ENCODE measurements around the gene TRAF6.
"Not testable (repeated sequence)": the region's sequence is repeated elsewhere in the genome, so short reads cannot be mapped to it uniquely, and the experiment has no call there.

The TRAF6 gene

GRCh38 chr11:36493332-36493731 lies 16.7 kb downstream of the TRAF6 start:
- DNase-seq (ENCODE audit: low spot score), result no peak

- no peak for DNase-seq (ENCODE audit: low spot score)
Measured at GRCh38 chr11:36492724-36493304, 17.3 kb downstream of the TRAF6 start.

GRCh38 chr11:36490026-36490806 lies 19.9 kb downstream of the TRAF6 start:
- no peak for DNase-seq (ENCODE audit: low spot score)

GRCh38 chr11:36488096-36488495 lies 22.0 kb downstream of the TRAF6 start:
- DNase-seq (ENCODE audit: low spot score), result no peak

- no peak for DNase-seq (ENCODE audit: low spot score)
Measured at GRCh38 chr11:36487619-36488018, 22.5 kb downstream of the TRAF6 start.

- no peak for DNase-seq (ENCODE audit: low spot score)
Measured at GRCh38 chr11:36485298-36486002, 24.6 kb downstream of the TRAF6 start.

GRCh38 chr11:36483042-36483441 lies 27.0 kb downstream of the TRAF6 start:
- DNase-seq (ENCODE audit: low spot score), result not testable (repeated sequence)

- DNase-seq (ENCODE audit: low spot score), result no peak
Measured at GRCh38 chr11:36480833-36481232, 29.2 kb downstream of the TRAF6 start.

- no peak for DNase-seq (ENCODE audit: low spot score)
Measured at GRCh38 chr11:36478700-36479329, 31.3 kb downstream of the TRAF6 start.

- no peak for DNase-seq (ENCODE audit: low spot score)
Measured at GRCh38 chr11:36475192-36475591, 34.9 kb downstream of the TRAF6 start.

- peak; percentile 21 for DNase-seq (ENCODE audit: low spot score)
Measured at GRCh38 chr11:36471577-36471976, 38.5 kb downstream of the TRAF6 start.

- no peak for DNase-seq (ENCODE audit: low spot score)
Measured at GRCh38 chr11:36469881-36470802, 39.9 kb downstream of the TRAF6 start.

- DNase-seq (ENCODE audit: low spot score), result peak; percentile 60
Measured at GRCh38 chr11:36469063-36469462, 41.0 kb downstream of the TRAF6 start.

GRCh38 chr11:36467916-36468315 lies 42.2 kb downstream of the TRAF6 start:
- peak; percentile 22 for DNase-seq (ENCODE audit: low spot score)

GRCh38 chr11:36467012-36467411 lies 43.1 kb downstream of the TRAF6 start:
- peak; percentile 29 for DNase-seq (ENCODE audit: low spot score)

- DNase-seq (ENCODE audit: low spot score), result no peak
Measured at GRCh38 chr11:36465449-36466163, 44.5 kb downstream of the TRAF6 start.

GRCh38 chr11:36464720-36465119 lies 45.4 kb downstream of the TRAF6 start:
- no peak for DNase-seq (ENCODE audit: low spot score)

GRCh38 chr11:36463781-36464180 lies 46.3 kb downstream of the TRAF6 start:
- DNase-seq (ENCODE audit: low spot score), result no peak

- DNase-seq (ENCODE audit: low spot score), result no peak
Measured at GRCh38 chr11:36462321-36462720, 47.8 kb downstream of the TRAF6 start.

GRCh38 chr11:36460220-36460619 lies 49.9 kb downstream of the TRAF6 start:
- no peak for DNase-seq (ENCODE audit: low spot score)

GRCh38 chr11:36459046-36459445 lies 51.0 kb downstream of the TRAF6 start:
- DNase-seq (ENCODE audit: low spot score), result no peak
